ACC112 (cell line): ENCODE results near the gene CDC20.

Experiments
- H2AFZ ChIP-seq: fragments of 200-600 bp; sonication (generic); one replicate; pipeline ENCODE4 v1.6.0; 2017; ENCODE audit warnings: antibody characterized with exemption, low read length; ENCODE audit not compliant: unreplicated experiment
- H3K27ac ChIP-seq: fragments of 200-600 bp; sonication (generic); 2 replicates; pipeline ENCODE4 v1.5.1; 2014; ENCODE audit warnings: low read depth, mild to moderate bottlenecking, antibody characterized with exemption, low read length, moderate library complexity
- H3K27me3 ChIP-seq: fragments of 200-600 bp; sonication (generic); 2 replicates; pipeline ENCODE4 v1.6.1; 2014; ENCODE audit warnings: mild to moderate bottlenecking, antibody characterized with exemption, low read length, moderate library complexity, mixed read lengths; ENCODE audit not compliant: insufficient read depth
- H3K36me3 ChIP-seq: fragments of 200-600 bp; sonication (generic); 2 replicates; pipeline ENCODE4 v1.6.1; 2016; ENCODE audit warnings: mild to moderate bottlenecking, antibody characterized with exemption, low read length, moderate library complexity, mixed read lengths; ENCODE audit not compliant: insufficient read depth
- H3K4me1 ChIP-seq: fragments of 200-600 bp; sonication (generic); one replicate; pipeline ENCODE4 v1.6.1; 2016; ENCODE audit warnings: low read length, mixed read lengths; ENCODE audit not compliant: insufficient read depth, unreplicated experiment, control insufficient read depth
- H3K4me3 ChIP-seq: fragments of 200-600 bp; sonication (generic); 2 replicates; pipeline ENCODE4 v1.5.1; 2014; ENCODE audit warnings: mild to moderate bottlenecking, low read depth, low read length
- H3K79me2 ChIP-seq: fragments of 200-600 bp; sonication (generic); one replicate; pipeline ENCODE4 v1.6.0; 2016; ENCODE audit warnings: low read length; ENCODE audit not compliant: control insufficient read depth, unreplicated experiment, insufficient read depth

CDC20 gene

DNA sequence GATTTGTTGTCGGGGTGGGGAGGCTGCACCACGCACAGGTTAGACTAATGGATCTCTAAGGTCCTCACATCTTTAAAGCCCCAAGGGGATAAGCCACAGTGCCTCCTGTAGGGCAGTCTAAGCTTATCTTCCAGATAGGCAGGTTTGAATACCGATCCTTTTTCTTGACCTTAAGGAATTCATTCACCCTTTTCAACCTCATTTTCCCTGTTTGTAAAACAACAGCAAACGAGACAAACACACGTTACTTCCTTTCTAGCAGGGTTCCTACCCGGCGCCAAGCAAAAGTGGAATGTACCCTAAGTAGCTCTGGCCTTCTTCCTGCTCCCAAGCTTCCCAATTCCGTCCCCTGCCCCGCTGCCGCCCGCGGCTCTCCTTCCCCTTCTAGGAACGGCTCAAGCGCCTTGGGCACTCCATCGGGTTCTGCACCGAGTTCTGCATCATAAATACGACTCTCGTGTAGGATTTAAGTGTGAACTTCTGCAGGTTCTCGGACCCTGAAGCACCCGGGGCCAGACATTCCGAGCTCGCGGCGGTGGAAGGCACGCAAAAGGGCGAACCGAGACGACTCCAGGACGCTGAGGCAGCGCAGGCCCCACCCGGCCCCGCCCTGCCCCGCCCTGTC, 548 bp upstream of the CDC20 start:
- Histone ChIP-seq H3K4me1 (peaks cover 48% of the 10 kb centered on the region), H3K4me3 (peak overlapping the region; percentile 79), H3K27ac (peak overlapping the region; percentile 52), H2AFZ (peak overlapping the region; percentile 56), H3K79me2 (peaks cover 40% of the 10 kb centered on the region), H3K36me3 (peaks cover 17% of the 10 kb centered on the region), H3K27me3 (no peaks in the 10 kb centered on the region)

- Histone ChIP-seq H3K4me1 (peaks cover 48% of the 10 kb centered on the region), H3K27me3 (no peaks in the 10 kb centered on the region), H3K36me3 (peaks cover 28% of the 10 kb centered on the region), H2AFZ (no peak overlapping the region), H3K79me2 (peaks cover 40% of the 10 kb centered on the region), H3K4me3 (peak overlapping the region; percentile 79), H3K27ac (peak overlapping the region; percentile 65; the same call in 1 of the 2 replicates)
These were observed 915 bp downstream of the CDC20 start for GRCh38 chr1:43359696-43360095.

DNA sequence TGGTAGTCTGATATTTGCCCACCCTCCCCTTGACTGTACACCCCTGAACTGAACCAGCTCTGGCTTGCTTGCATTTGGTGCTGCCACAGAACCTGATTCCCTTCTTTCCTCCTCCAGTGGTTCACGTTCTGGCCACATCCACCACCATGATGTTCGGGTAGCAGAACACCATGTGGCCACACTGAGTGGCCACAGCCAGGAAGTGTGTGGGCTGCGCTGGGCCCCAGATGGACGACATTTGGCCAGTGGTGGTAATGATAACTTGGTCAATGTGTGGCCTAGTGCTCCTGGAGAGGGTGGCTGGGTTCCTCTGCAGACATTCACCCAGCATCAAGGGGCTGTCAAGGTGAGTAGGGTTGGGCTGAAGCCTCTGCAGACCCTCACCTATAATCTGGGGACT, 1.8 kb downstream of the CDC20 start:
- Histone ChIP-seq H3K27me3 (no peaks in the 10 kb centered on the region), H3K27ac (no peak overlapping the region), H3K4me3 (peak overlapping the region; percentile 79), H3K4me1 (peaks cover 45% of the 10 kb centered on the region), H2AFZ (no peak overlapping the region), H3K36me3 (peaks cover 34% of the 10 kb centered on the region), H3K79me2 (peaks cover 47% of the 10 kb centered on the region)

DNA sequence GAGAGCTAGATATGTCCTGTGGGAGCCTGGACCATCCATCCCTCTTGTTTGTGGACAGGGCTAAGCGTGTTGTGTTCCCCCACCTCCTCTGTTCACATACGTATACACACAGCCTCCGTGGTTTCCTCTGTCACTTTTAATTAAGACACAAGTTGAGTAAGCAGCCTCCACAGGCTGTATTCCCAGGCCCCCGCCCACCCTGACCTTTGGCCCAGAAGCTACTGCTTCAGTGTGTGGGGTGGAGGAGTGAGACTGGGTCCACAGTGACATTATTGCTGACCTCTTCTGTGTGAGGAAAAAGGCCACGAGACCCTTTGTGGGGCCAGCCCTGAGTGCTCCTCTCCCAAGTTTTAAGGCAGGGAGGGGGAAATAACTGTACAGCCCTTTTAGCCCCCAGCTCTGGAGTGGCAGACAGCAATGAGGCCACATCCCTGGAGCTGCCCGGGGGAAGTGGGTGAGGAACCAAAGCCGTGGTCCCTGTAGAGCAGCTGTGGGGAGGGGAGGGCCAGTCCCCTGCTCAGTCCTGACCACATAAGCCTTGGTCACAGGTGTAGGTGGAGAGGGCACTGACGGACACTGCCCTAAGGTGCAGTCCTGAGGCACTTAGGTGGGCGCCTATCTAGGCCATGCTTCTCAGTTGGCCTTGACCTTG, 4.6 kb downstream of the CDC20 start:
- Histone ChIP-seq H3K36me3 (peaks cover 34% of the 10 kb centered on the region), H3K4me1 (peaks cover 52% of the 10 kb centered on the region), H3K79me2 (peaks cover 66% of the 10 kb centered on the region), H3K27me3 (no peaks in the 10 kb centered on the region), H2AFZ (no peak overlapping the region), H3K4me3 (no peak overlapping the region), H3K27ac (peak overlapping the region; percentile 47)

DNA sequence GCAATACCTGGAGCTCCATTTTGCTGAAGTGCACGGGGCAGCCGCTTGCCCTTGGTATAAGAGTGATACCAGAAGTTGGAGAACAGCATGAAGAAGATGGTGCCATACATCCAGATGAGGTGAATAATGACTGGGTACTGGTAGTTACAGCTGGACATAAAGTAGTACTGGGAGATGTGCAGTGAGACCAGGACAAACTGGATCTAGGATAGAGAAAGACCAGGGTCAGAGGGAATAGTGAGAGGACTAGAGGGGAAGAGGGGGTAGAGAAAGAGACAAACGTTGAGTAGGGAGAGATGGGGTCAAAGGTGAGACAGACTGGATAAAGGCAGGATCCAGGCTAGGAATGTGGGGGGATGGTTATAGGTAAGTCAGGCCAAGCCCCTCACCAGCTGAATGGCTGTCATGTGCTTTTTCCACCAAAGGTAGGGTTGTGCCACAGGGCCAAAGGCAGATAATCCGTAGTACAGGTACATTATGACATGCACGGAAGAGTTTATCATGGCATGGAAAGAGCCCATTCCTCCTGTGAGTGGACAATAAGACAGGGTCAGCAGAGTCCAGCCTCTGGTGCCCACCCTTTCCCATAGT, 5.2 kb downstream of the CDC20 start:
- H3K27me3 ChIP-seq, result no peaks in the 10 kb centered on the region
- H3K79me2 ChIP-seq, result peaks cover 69% of the 10 kb centered on the region
- no peak overlapping the region; the same call in 1 of the 2 replicates for H3K27ac ChIP-seq
- peaks cover 56% of the 10 kb centered on the region for H3K4me1 ChIP-seq
- H2AFZ ChIP-seq, result no peak overlapping the region
- no peak overlapping the region for H3K4me3 ChIP-seq
- peaks cover 34% of the 10 kb centered on the region for H3K36me3 ChIP-seq

DNA sequence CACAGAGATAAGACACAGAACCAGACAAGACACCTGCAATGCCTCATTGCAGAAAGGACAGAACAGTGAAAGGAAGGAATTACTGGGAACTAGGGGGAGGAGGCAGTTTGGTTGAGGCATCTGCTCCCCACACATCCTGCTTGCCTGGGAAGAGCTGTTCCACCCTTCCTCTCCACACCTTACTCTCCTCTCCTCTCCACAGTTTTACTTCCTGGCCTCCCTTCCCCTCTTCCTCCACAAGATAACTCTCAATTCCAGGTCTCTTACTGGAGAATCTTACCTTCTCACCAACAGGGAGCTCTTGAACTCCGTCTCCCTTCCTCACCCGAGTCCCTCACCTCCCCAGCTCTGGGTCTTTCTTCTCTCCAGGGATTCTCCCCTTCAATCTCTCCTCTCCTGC, 6.9 kb downstream of the CDC20 start:
- peak overlapping the region; percentile 86; the same call in 1 of the 2 replicates for H3K4me3 ChIP-seq
- H3K4me1 ChIP-seq, result peaks cover 50% of the 10 kb centered on the region
- no peak overlapping the region for H3K27ac ChIP-seq
- H3K79me2 ChIP-seq, result peaks cover 60% of the 10 kb centered on the region
- H3K27me3 ChIP-seq, result no peaks in the 10 kb centered on the region
- H3K36me3 ChIP-seq, result peaks cover 29% of the 10 kb centered on the region
- no peak overlapping the region for H2AFZ ChIP-seq

DNA sequence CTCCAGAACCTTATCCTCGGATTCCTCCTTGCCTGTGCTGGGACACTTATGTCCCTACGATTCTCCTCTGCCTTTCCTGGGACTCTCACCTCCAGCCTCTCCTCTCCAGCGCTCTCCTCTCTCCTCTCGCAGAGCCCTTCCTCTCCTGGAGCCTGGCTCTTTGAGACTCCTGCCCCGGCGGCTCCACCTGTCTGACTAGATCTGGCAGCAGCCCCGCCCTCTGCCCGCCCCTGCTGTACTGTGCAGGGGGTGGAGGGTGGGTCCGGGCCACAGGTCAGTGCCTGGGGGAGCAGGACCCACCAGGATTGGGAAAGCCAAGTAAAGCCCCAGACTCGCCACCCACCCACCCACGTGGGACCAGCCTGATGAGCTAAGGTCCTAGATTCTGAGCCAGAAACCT, 7.4 kb downstream of the CDC20 start:
- Histone ChIP-seq H3K27ac (no peak overlapping the region), H3K79me2 (peaks cover 58% of the 10 kb centered on the region), H2AFZ (no peak overlapping the region), H3K4me3 (peak overlapping the region; percentile 86), H3K27me3 (no peaks in the 10 kb centered on the region), H3K36me3 (peaks cover 25% of the 10 kb centered on the region), H3K4me1 (peaks cover 50% of the 10 kb centered on the region)

DNA sequence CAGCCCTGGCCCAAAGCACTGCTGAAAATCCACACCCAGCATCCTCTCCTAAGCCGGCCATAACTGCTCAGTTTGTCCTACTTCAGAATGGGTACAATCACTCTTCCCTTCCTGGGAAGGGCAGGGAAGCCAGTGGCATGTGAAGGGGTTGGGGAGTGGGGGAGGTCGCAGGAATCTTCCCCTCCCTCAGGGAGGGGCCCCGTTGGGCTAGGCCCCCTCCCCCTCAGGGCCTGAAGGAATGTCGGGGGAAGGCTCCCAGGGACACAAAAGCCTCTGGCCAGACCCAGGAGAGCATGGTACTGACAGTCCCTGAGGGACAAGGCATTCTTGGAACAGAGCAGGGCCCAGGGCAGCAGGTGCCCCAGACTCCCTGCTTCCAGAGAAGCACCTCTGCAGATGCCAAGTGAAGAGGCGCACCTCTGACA, 7.8 kb downstream of the CDC20 start:
- Histone ChIP-seq H2AFZ (no peak overlapping the region), H3K4me1 (peaks cover 49% of the 10 kb centered on the region), H3K79me2 (peaks cover 54% of the 10 kb centered on the region), H3K36me3 (peaks cover 25% of the 10 kb centered on the region), H3K27ac (no peak overlapping the region), H3K4me3 (peak overlapping the region; percentile 86), H3K27me3 (no peaks in the 10 kb centered on the region)

- H3K27me3 ChIP-seq, result no peaks in the 10 kb centered on the region
- peaks cover 19% of the 10 kb centered on the region for H3K36me3 ChIP-seq
- H3K27ac ChIP-seq, result peak overlapping the region; percentile 67
- peaks cover 48% of the 10 kb centered on the region for H3K79me2 ChIP-seq
- peak overlapping the region; percentile 86 for H3K4me3 ChIP-seq
- H3K4me1 ChIP-seq, result peaks cover 47% of the 10 kb centered on the region
- no peak overlapping the region for H2AFZ ChIP-seq
These were observed 8.5 kb downstream of the CDC20 start for GRCh38 chr1:43367026-43367903.

GRCh38 chr1:43367904-43368645, 9.3 kb downstream of the CDC20 start, which contains the start of gene ELOVL1:
TSS of gene ELOVL1 (minus strand) at chr1:43368011. CDS start at chr1:43365609, 2,402 bp downstream.
- no peak within 1 kb of the TSS for H2AFZ ChIP-seq
- peaks cover 17% of the 10 kb centered on the region; the same call in 1 of the 2 replicates for H3K36me3 ChIP-seq
- peak within 1 kb of the TSS; percentile 86 for H3K4me3 ChIP-seq
- peaks cover 46% of the 10 kb centered on the region for H3K79me2 ChIP-seq
- no peaks in the 10 kb centered on the region for H3K27me3 ChIP-seq
- peak within 1 kb of the TSS; percentile 67 for H3K27ac ChIP-seq
- peaks cover 50% of the 10 kb centered on the region for H3K4me1 ChIP-seq
